Measurements from ENCODE around the gene NEUROD2. TPM values are rescaled to one million over a fixed set of nuclear protein-coding genes. Genes with fewer than 3 reads are reported as not detected.

NEUROD2 gene
- total RNA-seq, 1 donor from 2014 or later, result not detected

- ATAC-seq (no peak), DNase-seq (no peak)
- H3K27ac ChIP-seq, result peak within 1 kb of the TSS; percentile 25
- TF ChIP-seq, protein P1, sequence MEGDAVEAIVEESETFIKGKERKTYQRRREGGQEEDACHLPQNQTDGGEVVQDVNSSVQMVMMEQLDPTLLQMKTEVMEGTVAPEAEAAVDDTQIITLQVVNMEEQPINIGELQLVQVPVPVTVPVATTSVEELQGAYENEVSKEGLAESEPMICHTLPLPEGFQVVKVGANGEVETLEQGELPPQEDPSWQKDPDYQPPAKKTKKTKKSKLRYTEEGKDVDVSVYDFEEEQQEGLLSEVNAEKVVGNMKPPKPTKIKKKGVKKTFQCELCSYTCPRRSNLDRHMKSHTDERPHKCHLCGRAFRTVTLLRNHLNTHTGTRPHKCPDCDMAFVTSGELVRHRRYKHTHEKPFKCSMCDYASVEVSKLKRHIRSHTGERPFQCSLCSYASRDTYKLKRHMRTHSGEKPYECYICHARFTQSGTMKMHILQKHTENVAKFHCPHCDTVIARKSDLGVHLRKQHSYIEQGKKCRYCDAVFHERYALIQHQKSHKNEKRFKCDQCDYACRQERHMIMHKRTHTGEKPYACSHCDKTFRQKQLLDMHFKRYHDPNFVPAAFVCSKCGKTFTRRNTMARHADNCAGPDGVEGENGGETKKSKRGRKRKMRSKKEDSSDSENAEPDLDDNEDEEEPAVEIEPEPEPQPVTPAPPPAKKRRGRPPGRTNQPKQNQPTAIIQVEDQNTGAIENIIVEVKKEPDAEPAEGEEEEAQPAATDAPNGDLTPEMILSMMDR (IDR thresholded peaks at IDR 0.05), result no peak
- H3K4me3 ChIP-seq, result peak within 1 kb of the TSS; percentile 49
- no peaks in the 10 kb centered on the region for H3K9me3 ChIP-seq
- H3K36me3 ChIP-seq, result no peaks in the 10 kb centered on the region
- H3K4me1 ChIP-seq, result peaks cover 23% of the 10 kb centered on the region
- H3K27me3 ChIP-seq (ENCODE audit: low read depth), result peaks cover 30% of the 10 kb centered on the region
- intact Hi-C loops (cut with DNase I), result no loop called here
Observed at GRCh38 chr17:39626171-39627046, 18.7 kb upstream of the NEUROD2 start, which contains the start of gene PPP1R1B. Gene PPP1R1B, plus strand, starts transcription at chr17:39626952. Its CDS starts 441 bp downstream, at chr17:39627393.

- no peaks in the 10 kb centered on the region for H3K36me3 ChIP-seq
- no peak overlapping the region for H3K27ac ChIP-seq
- ATAC-seq, result no peak
- TF ChIP-seq, protein P1 (IDR thresholded peaks at IDR 0.05), result no peak
- H3K9me3 ChIP-seq, result no peaks in the 10 kb centered on the region
- no peak for DNase-seq
- no peak overlapping the region for H3K4me3 ChIP-seq
- intact Hi-C loops (cut with DNase I), result no loop called here
- peaks cover 23% of the 10 kb centered on the region for H3K4me1 ChIP-seq
- H3K27me3 ChIP-seq (ENCODE audit: low read depth), result peaks cover 30% of the 10 kb centered on the region
Observed at GRCh38 chr17:39625198-39625785, 17.6 kb upstream of the NEUROD2 start.

DNA sequence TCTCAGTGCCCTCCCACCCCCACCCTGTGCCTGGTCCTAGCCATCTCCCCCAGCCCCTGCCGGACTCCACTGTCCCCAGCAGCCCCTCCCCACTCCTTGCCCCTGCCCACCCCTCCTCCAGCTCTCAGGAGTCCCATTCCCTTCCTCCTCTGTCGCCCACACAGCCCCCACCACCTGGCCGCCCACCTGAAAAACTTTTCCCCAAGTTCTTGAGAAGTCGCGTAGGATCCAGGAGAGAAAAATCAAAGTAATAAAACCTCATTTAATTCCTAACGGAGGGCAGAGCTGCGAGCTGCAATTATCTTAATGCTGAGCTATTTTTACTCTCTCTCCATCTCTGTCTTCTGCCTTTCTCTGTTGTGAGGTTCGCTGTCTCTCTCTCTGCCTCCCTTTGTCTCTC is 16.6 kb upstream of the NEUROD2 start:
- no peak for ATAC-seq
- peaks cover 30% of the 10 kb centered on the region for H3K27me3 ChIP-seq (ENCODE audit: low read depth)
- H3K9me3 ChIP-seq, result no peaks in the 10 kb centered on the region
- H3K4me3 ChIP-seq, result no peak overlapping the region
- peaks cover 23% of the 10 kb centered on the region for H3K4me1 ChIP-seq
- no peak for DNase-seq
- intact Hi-C loops (cut with DNase I), result no loop called here
- no peaks in the 10 kb centered on the region for H3K36me3 ChIP-seq
- TF ChIP-seq, protein P1 (IDR thresholded peaks at IDR 0.05), result no peak
- no peak overlapping the region for H3K27ac ChIP-seq

DNA sequence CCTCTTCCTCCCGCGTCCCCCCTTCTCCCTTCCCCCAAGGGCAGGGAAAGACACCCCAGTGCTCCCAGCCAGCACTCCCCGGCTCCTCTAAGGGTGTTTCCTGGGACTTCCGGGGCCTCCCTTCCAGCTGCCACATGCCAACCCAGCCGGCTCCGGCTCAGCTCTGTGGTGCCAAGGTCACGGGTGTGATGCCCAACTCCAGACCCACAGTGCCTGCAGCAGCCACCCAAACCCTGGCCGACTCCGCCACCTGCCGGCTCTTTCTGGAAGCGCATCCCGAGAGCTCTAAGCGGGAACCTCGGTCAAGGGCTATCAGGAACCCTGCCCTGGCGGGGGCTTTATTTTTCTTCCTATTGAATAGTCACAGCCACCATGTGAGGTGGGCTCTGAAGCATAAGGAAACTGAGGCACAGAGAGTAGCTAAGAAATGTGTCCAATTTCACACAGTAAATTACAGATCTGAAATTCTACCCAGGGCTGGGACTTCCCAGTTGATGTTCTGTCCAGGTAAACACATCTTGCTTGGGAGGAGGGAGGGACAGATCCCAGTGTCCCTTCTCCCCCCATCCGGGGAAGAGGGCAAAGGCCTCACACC is 15.7 kb upstream of the NEUROD2 start:
- H3K4me3 ChIP-seq, result no peak overlapping the region
- DNase-seq (peak; percentile 92), ATAC-seq (peak; percentile 78 to 85)
- intact Hi-C loops (cut with DNase I), result no loop called here
- H3K4me1 ChIP-seq, result peaks cover 28% of the 10 kb centered on the region
- no peak overlapping the region for H3K27ac ChIP-seq
- TF ChIP-seq, protein P1 (IDR thresholded peaks at IDR 0.05), result peak; percentile 98
- peaks cover 30% of the 10 kb centered on the region for H3K27me3 ChIP-seq (ENCODE audit: low read depth)
- no peaks in the 10 kb centered on the region for H3K9me3 ChIP-seq
- H3K36me3 ChIP-seq, result no peaks in the 10 kb centered on the region

GRCh38 chr17:39622380-39623006 is 14.8 kb upstream of the NEUROD2 start:
- ATAC-seq (no peak), DNase-seq (no peak)
- no peaks in the 10 kb centered on the region for H3K9me3 ChIP-seq
- TF ChIP-seq, protein P1 (IDR thresholded peaks at IDR 0.05), result no peak
- peaks cover 25% of the 10 kb centered on the region for H3K27me3 ChIP-seq (ENCODE audit: low read depth)
- no peak overlapping the region for H3K4me3 ChIP-seq
- H3K4me1 ChIP-seq, result peaks cover 29% of the 10 kb centered on the region
- no peak overlapping the region for H3K27ac ChIP-seq
- H3K36me3 ChIP-seq, result no peaks in the 10 kb centered on the region
- intact Hi-C loops (cut with DNase I), result no loop called here

Measured in lower lobe of right lung (tissue), 2 donors.